SK-N-SH (cell line): ENCODE data around the gene SZT2. TPM values are rescaled to one million over a fixed set of nuclear protein-coding genes. Genes with fewer than 3 reads are reported as not detected.

Source experiments
- CTCF ChIA-PET: fragments of 300-600, 350-600 bp; formaldehyde crosslinking; extraction: SDS; loops from one replicate; lab custom pipeline; 2021; lab: Yijun Ruan, JAX
- POLR2A ChIA-PET: fragments of 350-600 bp; sonication (Branson Sonifier 250); formaldehyde crosslinking; extraction: SDS; loops from one replicate; lab custom pipeline; 2020; ENCODE audit warnings: antibody characterized with exemption, inconsistent platforms; lab: Yijun Ruan, JAX
- DNase-seq: peaks from one replicate; pipeline ENCODE4 v3.0.0; 2012
- H2AFZ ChIP-seq: fragments of 200-600 bp; sonication (generic); 2 replicates; pipeline ENCODE4 v1.8.1; 2016; ENCODE audit warnings: antibody characterized with exemption, mild to moderate bottlenecking, low read depth
- H3F3A ChIP-seq: fragments of 200-600 bp; sonication (generic); replicated peaks from 2 replicates; pipeline ENCODE3; 2016; ENCODE audit warnings: antibody characterized with exemption, mild to moderate bottlenecking; ENCODE audit not compliant: insufficient read depth
- H3K27ac ChIP-seq, 2 experiments: fragments of 200-500 bp in 1 of 2; fragments of 200-600 bp in 1 of 2; sonication (Bioruptor generic) in 1 of 2; sonication (generic), shearing (Covaris generic) in 1 of 2; 2 replicates each; pipeline versions ENCODE4 v1.5.1 to v1.6.1; 2014 to 2016; ENCODE audit warnings: low read depth in 2 of 2, inconsistent platforms in 1 of 2, low read length in 1 of 2, mild to moderate bottlenecking in 1 of 2, mixed read lengths in 1 of 2
- H3K27me3 ChIP-seq: fragments of 200-600 bp; sonication (generic), shearing (Covaris generic); 2 replicates; pipeline ENCODE4 v1.6.1; 2016; ENCODE audit warnings: mixed run types; ENCODE audit not compliant: insufficient read depth
- H3K36me3 ChIP-seq, 2 experiments: fragments of 200-500 bp in 1 of 2; fragments of 200-600 bp in 1 of 2; sonication (Bioruptor generic) in 1 of 2; sonication (generic) in 1 of 2; replicated peaks in 1 of 2; 2 replicates each; pipeline versions ENCODE3 to v1.5.1; 2014 to 2016; ENCODE audit warnings: low read length in 1 of 2, mild to moderate bottlenecking in 1 of 2; ENCODE audit not compliant: insufficient read depth in 2 of 2, control insufficient read depth in 1 of 2
- H3K4me1 ChIP-seq, 2 experiments: fragments of 200-500 bp in 1 of 2; fragments of 200-600 bp in 1 of 2; sonication (Bioruptor generic) in 1 of 2; sonication (generic), shearing (Covaris generic) in 1 of 2; 2 replicates each; pipeline versions ENCODE4 v1.5.1 to v1.6.1; 2014 to 2016; ENCODE audit warnings: low read depth in 1 of 2, low read length in 1 of 2, mixed run types in 1 of 2; ENCODE audit not compliant: insufficient read depth in 2 of 2, control insufficient read depth in 1 of 2
- H3K4me2 ChIP-seq: fragments of 200-600 bp; sonication (generic), shearing (Covaris generic); 2 replicates; pipeline ENCODE4 v1.6.1; 2017; ENCODE audit warnings: mixed run types
- H3K4me3 ChIP-seq, 2 experiments: fragments of 200-500 bp in 1 of 2; fragments of 200-600 bp in 1 of 2; sonication (Bioruptor generic) in 1 of 2; sonication (generic), shearing (Covaris generic) in 1 of 2; 2 replicates each; pipeline versions ENCODE4 v1.5.1 to v1.8.1; 2014 to 2016; ENCODE audit warnings: low read depth in 2 of 2, inconsistent platforms in 1 of 2, low read length in 1 of 2, mild to moderate bottlenecking in 1 of 2, mixed read lengths in 1 of 2, moderate library complexity in 1 of 2
- H3K79me2 ChIP-seq: fragments of 200-600 bp; sonication (generic); 2 replicates; pipeline ENCODE4 v1.8.1; 2017; ENCODE audit warnings: mild to moderate bottlenecking; ENCODE audit not compliant: insufficient read depth
- H3K9ac ChIP-seq: fragments of 200-600 bp; sonication (generic); 2 replicates; pipeline ENCODE4 v1.6.1; 2017; ENCODE audit warnings: mixed run types
- H3K9me2 ChIP-seq: fragments of 200-600 bp; sonication (generic); 2 replicates; pipeline ENCODE4 v1.6.1; 2017; ENCODE audit warnings: mixed run types
- H3K9me3 ChIP-seq: fragments of 200-600 bp; sonication (generic); 2 replicates; pipeline ENCODE4 v1.6.1; 2017; ENCODE audit warnings: mixed run types, mild to moderate bottlenecking, moderate library complexity
- H4K20me1 ChIP-seq: fragments of 200-600 bp; sonication (generic); 2 replicates; pipeline ENCODE4 v1.6.1; 2017; ENCODE audit warnings: mild to moderate bottlenecking, mixed run types; ENCODE audit not compliant: insufficient read depth
- EZH2phosphoT487 ChIP-seq: fragments of 200-600 bp; sonication (generic); IDR thresholded peaks from 2 replicates; pipeline ENCODE4 v1.6.1; 2017; ENCODE audit warnings: low read depth, mixed run types, mild to moderate bottlenecking, antibody characterized with exemption, moderate library complexity, borderline replicate concordance
- FOXM1 ChIP-seq: IDR thresholded peaks from 2 replicates; pipeline ENCODE4 v1.4.0; 2012; ENCODE audit warnings: low read depth, mild to moderate bottlenecking
- JUND ChIP-seq: IDR thresholded peaks from 2 replicates; pipeline ENCODE4 v1.4.0; 2012
- NRF1 ChIP-seq: IDR thresholded peaks from 2 replicates; pipeline ENCODE4 v1.6.1; 2012; ENCODE audit warnings: low read depth, mild to moderate bottlenecking, low read length
- POLR2AphosphoS5 ChIP-seq: IDR thresholded peaks from 2 replicates; pipeline ENCODE4 v1.6.1; 2012; ENCODE audit warnings: low read depth, low read length
- SIN3A ChIP-seq: IDR thresholded peaks from 2 replicates; pipeline ENCODE4 v1.6.1; 2012; ENCODE audit warnings: low read depth, mild to moderate bottlenecking, low read length, moderate library complexity, borderline replicate concordance
- YY1 ChIP-seq: IDR thresholded peaks from 2 replicates; pipeline ENCODE4 v1.4.0; 2012; ENCODE audit warnings: low read depth, mild to moderate bottlenecking
- ZBTB33 ChIP-seq: IDR thresholded peaks from 2 replicates; pipeline ENCODE4 v1.4.0; 2012; ENCODE audit warnings: low read depth, borderline replicate concordance
- WGBS: methylation state at CpG from one replicate; pipeline ENCODE4 v1.1.6; 2017; ENCODE audit warnings: low lambda C conversion rate; 5-methylcytosine and 5-hydroxymethylcytosine counted together
- polyA plus RNA-seq, 3 experiments: library from polyadenylated mRNA; depleted of rRNA; stranded (reverse); fragments of >200 nt; gene quantifications; 2 replicates each; pipeline ENCODE4 v1.2.3, GENCODE V29; 2012

Gene SZT2
- polyA plus RNA-seq, 1 of the 3 experiments (the other 2 are of a cell fraction), result 12.9 TPM

- TF ChIP-seq EZH2phosphoT487, result no peak
These were observed 43.1 kb upstream of the SZT2 start (continued) for GRCh38 chr1:43346636-43347035.

GRCh38 chr1:43348343-43348808 is 41.3 kb upstream of the SZT2 start:
- Histone ChIP-seq H3K36me3 (no peaks in the 10 kb centered on the region), H3K9me2 (no peaks in the 10 kb centered on the region), H3K4me1 (peaks cover 13 to 14% of the 10 kb centered on the region in 2 experiments; a peak in 2 of 4 replicates), H3K4me2 (peak overlapping the region; percentile 63; the same call in 1 of the 2 replicates)
- no peak for TF ChIP-seq ZBTB33
- TF ChIP-seq SIN3A, result no peak
- no peak for TF ChIP-seq EZH2phosphoT487
- TF ChIP-seq POLR2AphosphoS5, result no peak
- no peak for TF ChIP-seq YY1
- TF ChIP-seq FOXM1, result no peak
- TF ChIP-seq, all 33 proteins: peak for 0
- CTCF ChIA-PET, result interaction anchor here (0.8 to 1.3 kb wide), 2 partner anchors 10 to 122 kb away, joined by 3 to 4 read pairs; partner anchors contain the start of gene CDC20
- Histone ChIP-seq H3F3A (peaks cover 10% of the 10 kb centered on the region), H3K79me2 (no peaks in the 10 kb centered on the region), H3K4me3 (peak overlapping the region; percentile 49 to 56; a peak in 3 of 4 replicates), H2AFZ (peak overlapping the region; percentile 74; the same call in 1 of the 2 replicates), H3K27ac (peak overlapping the region in 1 of 2 experiments; percentile 51; a peak in 1 of 4 replicates), H3K9ac (no peak overlapping the region), H4K20me1 (no peaks in the 10 kb centered on the region), H3K27me3 (no peaks in the 10 kb centered on the region), H3K9me3 (no peaks in the 10 kb centered on the region)
- DNase-seq, result no peak
- POLR2A ChIA-PET, result interaction anchor here (0.9 to 1.4 kb wide), 2 partner anchors 8 to 10 kb away, joined by 3 to 8 read pairs; partner anchors contain the start of gene CDC20
- 53% methylated on average over 12 of the region's 22 CpGs for WGBS

- Histone ChIP-seq H3K9me2 (no peaks in the 10 kb centered on the region), H3F3A (peaks cover 10% of the 10 kb centered on the region), H3K9me3 (no peaks in the 10 kb centered on the region), H3K27ac (peak overlapping the region in 1 of 2 experiments; percentile 84; a peak in 1 of 4 replicates), H3K36me3 (no peaks in the 10 kb centered on the region), H3K9ac (no peak overlapping the region), H3K27me3 (no peaks in the 10 kb centered on the region), H3K4me1 (peaks cover 13 to 14% of the 10 kb centered on the region in 2 experiments; a peak in 2 of 4 replicates), H4K20me1 (no peaks in the 10 kb centered on the region), H2AFZ (peak overlapping the region; percentile 84; the same call in 1 of the 2 replicates)
- WGBS, result 18% methylated on average over 15 of the region's 72 CpGs
- POLR2A ChIA-PET, result interaction anchor here (0.6 to 1.4 kb wide), 3 partner anchors 9 to 315 kb away, joined by 3 to 8 read pairs (median 3); partner anchors contain the start of gene CDC20
- CTCF ChIA-PET, result interaction anchor here (0.8 to 1.3 kb wide), 2 partner anchors 9 to 122 kb away, joined by 3 to 4 read pairs; partner anchors contain the start of gene CDC20
- no peak for TF ChIP-seq JUND
- peak; percentile 82 for TF ChIP-seq NRF1
- TF ChIP-seq ZBTB33, result no peak
- TF ChIP-seq, all 33 proteins: peak for 1
- H3K4me3 ChIP-seq, result peak overlapping the region; percentile 49 to 56
- DNase-seq, result peak; percentile 98
- peak overlapping the region; percentile 63 for H3K4me2 ChIP-seq
- H3K79me2 ChIP-seq, result no peaks in the 10 kb centered on the region
These were observed 40.7 kb upstream of the SZT2 start for GRCh38 chr1:43348809-43349593.
